SKM-1 (cell line): ENCODE results near the gene TBC1D22A.
"Not testable (repeated sequence)": the region's sequence is repeated elsewhere in the genome, so short reads cannot be mapped to it uniquely, and the experiment has no call there.

Source experiments
- DNase-seq: peaks from one replicate; lab custom pipeline; 2025; ENCODE audit not compliant: unreplicated experiment; lab: John Stamatoyannopoulos, UW

TBC1D22A gene

GRCh38 chr22:47126344-47126811 is 363.9 kb downstream of the TBC1D22A start:
- no peak for DNase-seq

- no peak for DNase-seq
Measured at GRCh38 chr22:47127441-47127871, 365.0 kb downstream of the TBC1D22A start.

DNA sequence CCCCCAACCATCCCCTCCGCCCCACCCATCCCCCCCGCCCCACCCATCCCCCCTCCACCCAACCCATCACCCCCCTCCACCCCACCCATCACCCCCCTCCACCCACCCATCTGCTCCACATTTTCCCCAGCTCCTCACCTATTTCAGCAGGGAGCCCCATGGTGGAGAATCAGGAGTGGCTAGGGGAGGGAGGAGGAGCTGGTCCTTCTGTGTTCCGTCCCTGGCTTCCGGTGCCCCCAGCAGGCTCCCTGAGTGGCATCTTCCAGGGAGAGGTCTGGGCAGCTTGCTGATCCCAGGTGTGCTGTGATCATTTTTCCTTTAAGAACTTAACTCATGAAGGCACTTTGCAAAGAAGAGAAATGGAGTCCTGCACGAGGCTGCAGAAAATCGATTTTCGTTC is 365.8 kb downstream of the TBC1D22A start:
- DNase-seq: no peak

DNA sequence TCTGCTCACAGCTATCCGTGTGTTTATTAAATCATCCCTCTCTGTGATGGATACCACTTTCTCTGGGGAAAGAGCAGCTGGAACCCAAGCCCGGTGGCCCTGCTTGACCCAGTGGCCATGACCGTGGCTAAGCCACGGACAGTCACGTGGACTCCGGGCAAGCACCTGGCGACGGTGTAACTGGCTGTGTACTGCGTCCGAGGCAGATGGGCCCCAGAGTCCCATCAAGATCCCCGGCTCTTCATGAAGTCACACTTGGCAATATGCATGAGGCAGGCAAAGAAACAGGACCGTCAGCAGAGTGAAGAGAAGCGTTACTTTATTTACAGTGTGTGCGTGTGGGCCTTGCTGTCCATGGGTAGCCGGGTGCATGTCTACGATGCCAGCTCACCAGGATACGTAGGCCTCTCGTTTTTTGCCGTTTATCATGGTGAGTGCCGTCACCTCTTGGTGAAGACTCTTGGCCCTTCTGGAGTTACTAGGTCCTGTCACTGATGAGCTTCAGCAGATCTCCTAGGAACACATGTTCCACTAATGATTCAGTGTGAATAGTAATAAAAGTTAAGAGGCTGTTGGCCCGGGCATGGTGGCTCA is 366.3 kb downstream of the TBC1D22A start:
- DNase-seq: no peak

DNA sequence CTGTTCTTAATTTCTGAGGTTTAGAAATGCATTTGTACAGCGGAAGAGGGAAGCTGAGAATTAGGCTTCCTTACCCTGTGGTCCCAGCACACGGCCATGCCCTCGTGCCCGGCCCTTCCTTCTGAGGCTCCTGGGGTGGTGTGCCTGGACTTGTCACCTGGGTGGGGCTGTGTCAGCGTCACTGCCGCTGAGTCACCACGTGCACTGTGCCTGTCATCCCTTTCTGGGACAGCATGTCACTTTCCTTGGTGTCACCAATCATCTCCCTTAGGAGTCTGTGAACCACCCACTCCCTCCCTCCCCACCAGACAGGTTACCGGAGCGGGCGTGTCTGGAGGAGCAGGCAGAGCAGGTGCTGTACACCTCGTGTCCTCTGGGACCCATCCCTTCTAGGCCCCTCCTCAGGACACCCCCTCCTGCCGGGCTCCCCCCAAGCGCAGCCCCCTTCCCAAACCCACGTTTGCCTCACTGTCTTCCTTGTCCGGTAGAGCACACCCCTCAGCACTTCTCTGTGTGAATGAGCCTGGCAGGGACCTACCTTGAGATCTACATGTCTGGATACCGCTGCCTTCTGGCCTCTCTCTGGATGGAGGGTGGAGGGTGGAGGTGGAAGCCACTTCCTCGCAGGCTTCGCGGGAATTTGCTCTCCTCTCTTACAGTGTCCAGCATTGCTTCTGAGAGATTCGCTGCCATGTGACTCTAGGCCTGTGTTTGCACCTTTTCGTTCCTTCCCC is 367.6 kb downstream of the TBC1D22A start:
- no peak for DNase-seq

GRCh38 chr22:47130883-47131631 is 368.6 kb downstream of the TBC1D22A start:
- DNase-seq: no peak

GRCh38 chr22:47131632-47132427 is 369.4 kb downstream of the TBC1D22A start:
- no peak for DNase-seq

GRCh38 chr22:47132428-47132825 is 370.0 kb downstream of the TBC1D22A start:
- no peak for DNase-seq

DNA sequence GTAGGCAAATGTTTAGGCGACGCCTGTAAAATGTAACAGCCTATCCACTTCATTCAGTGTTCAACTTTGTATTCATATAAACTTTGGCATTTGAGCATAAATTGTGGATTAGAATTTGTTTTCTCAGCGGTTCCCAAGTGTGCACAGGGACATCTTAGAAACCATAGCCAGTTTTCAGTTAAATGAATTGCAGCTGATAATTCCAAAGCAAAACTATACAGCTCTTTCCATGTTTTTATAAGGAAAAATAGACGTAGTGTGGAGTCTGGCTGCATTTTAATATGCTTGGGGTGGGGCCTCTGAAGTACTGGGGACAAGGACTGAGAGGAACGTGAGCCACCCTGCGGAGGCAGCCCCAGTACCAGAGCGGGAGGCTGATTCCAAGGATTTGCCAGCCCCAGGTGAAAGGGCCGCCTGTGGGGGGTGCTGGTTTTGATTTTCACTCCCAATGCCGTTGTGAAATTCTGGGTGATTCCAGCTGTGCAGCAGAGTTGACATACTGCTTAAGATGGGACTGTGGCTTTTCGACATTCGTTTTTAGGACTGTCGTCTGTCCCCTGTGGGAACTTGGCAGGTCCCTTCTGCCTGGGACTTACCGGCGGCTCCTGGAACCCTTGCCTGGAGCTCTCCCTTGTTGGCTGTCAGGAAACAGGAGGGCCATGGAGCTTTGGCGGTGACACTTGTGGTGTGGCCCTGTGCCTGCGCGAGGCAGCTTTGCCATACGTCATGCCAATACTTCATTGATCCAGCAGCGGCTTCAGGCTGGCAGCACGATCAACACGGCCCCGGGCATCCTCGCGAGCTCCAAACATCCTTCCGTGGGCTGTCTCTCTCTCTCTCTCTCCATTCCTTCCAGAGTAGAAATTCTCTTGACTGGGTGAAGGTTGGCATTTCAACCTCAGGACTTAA is 370.9 kb downstream of the TBC1D22A start:
- DNase-seq: no peak

GRCh38 chr22:47134222-47134621 is 371.8 kb downstream of the TBC1D22A start:
- DNase-seq: no peak

- no peak for DNase-seq
Measured at GRCh38 chr22:47135338-47135737, 372.9 kb downstream of the TBC1D22A start.

DNA sequence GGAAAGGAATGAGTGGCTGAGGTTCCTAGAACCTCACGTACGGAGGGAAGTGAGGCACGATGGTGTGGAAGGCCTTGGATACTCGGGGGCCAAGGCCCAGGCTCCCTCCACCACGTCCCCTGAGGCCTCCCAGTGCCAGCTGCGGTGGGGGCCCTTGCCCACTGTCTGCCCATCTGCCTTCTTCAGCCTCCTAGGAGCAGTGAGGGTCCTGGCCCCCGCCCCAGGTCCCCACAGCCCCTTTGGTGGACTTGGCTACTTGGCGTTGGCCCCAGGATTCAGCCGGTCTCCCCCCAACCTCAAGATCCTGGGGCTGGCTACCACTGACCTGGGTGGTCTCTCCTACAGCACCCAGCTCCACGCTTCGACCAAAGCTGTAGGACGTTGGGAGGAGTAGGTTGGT is 373.6 kb downstream of the TBC1D22A start:
- DNase-seq: no peak

DNA sequence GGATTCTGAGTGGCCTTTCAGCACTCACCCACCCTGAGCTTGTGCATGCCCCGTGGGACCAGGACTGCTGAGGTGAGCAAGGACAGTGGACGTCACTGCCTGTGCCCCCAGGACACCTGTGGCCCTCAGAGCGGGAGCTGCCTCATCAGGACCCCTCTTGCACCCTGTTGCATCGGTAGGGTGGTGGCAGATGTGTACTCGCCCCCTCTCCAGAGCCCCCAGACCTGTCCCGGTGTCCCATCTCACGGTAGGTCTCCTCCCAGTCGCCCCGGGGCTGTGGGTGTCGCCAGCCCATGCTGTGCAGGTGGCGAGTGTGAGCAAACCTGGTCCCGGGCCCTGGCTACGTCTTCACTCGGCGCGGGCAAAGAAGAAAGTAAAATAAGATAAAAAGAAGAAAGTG is 374.2 kb downstream of the TBC1D22A start:
- DNase-seq: no peak

DNA sequence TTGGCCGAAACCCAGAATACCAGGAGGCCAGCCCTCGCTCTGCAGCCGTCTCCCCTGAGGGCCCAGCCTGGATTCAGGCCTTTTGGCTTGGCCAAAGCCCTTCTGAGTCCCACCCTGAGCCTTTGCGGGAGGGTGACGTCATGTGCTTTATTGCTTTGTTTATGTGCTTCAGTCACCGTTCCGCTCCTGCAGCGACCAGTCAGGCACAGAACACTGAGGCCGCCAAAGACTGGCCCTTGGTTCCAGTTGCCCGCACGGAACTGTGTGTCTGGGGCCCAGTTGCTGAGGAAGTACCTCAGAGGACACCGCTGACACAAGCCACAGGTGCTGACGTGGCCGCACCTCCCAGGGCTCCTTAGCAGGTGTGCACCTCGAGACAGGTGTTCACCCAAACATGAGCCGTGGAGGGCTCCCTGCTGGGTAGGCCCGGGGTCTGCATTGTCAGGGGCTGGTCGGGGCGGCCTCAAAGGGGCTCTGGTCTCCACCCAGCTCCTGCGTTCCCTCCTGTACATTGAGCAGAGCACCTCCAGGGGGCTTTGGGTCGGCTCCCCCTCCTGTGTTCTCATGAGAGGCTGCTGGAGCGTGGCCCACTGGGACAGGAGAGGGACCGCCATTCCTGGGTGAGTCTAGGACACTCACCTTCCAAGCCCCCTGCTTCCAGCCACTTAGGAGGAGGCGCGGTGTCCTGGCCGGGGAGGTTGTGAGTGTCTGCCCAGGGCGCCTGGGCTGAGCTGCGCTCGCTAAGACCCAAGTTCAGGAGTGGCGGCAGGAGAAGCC is 376.8 kb downstream of the TBC1D22A start:
- DNase-seq: no peak

DNA sequence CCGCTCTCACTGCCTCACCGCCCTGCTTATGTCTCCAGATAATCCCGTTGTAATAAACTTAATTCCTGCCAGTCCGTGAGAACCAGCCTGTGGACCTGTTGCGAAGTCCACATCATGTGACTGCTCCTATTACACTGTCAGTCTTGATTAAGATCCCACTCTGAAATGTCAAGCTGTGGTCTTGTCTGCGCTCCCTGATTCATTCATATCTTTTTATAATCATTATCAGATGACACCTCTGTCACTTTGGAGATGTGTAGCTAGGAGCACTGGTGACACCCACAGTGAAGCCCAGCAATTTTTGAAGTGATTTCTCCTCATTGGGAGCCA is 377.3 kb downstream of the TBC1D22A start:
- no peak for DNase-seq

DNA sequence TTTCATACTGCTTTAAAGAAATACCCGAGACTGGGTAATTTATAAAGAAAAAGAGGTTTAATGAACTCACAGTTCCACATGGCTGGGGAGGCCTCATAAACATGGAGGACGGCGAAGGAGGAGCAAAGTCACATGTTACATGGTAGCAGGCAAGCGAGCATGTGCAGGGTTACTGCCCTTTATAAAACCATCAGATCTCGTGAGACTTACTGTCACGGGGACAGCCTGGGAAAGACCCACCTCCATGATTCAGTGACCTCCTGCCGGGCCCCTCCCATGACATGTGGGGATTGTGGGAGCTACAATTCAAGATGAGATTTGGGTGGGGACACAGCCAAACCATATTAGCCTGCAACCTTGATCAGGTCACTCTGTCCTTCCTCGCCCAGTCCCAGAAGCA is 378.5 kb downstream of the TBC1D22A start:
- DNase-seq: not testable (repeated sequence)

DNA sequence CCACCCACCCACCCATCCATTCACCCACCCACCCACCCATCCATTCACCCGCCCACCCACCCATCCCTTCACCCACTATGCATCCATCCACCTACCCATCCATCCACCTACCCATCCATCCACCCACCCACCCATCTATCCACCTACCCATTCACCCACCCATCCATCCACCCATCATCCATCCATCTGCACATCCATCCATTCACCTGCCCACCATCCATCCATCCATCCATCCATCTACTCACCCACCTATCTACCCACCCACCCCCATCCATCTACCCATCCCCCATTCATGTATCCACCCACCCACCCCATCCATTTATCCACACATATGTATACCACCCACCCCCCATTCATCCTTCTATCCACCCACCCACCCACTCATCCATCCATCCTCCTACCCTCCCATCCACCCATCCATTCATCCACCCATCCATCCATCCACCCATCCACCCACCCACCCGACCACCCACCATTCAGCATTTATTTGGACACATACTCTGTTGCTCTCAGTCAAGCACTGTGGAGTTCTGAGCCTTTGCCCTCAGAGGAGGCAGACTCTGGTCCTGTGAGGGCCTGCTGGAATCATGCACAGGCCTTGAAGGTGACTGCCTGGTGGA is 380.1 kb downstream of the TBC1D22A start:
- no peak for DNase-seq

DNA sequence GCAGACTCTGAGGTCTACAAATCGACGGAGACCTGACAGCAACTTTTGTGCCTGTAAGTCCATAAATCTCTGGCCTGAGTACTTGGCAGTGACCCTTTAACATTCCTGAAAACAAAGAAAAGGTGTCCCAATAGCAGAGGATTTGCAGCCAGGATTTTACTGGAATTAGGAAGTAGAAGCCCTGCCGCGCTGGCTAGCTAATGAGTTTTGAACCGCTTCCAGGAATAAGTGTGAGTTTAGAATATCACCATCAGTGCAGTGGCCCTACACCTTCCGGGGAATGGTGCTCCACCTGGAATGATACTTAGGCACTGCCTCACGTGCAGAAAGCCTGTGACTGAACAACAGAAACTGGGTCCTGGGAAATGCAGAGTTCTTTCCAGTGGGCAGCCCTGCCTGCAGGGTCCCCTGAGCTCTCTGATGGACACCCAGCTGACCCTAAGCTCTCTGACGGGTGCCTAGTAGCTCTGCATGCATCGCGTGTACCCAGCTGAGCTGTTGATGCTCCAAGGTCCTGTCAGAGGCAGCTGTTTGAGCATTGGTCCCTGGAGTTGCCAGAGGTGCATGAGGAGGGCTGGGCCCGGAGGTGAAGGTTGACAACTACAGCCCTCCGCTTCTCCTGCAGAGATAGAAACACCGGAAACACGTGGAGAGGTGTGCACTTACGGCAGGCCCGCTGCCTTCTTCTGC is 380.9 kb downstream of the TBC1D22A start:
- DNase-seq: no peak
